Vagina (tissue), 2 donors: ENCODE data around the gene PDE4D. TPM values are rescaled to one million over a fixed set of nuclear protein-coding genes. Genes with fewer than 3 reads are reported as not detected.

Source experiments
- DNase-seq, 2 donors: peaks; one replicate each; pipeline ENCODE4 v3.0.0-alpha.2; 2017; ENCODE audit errors: extremely low spot score in 2 of 2
- H3K27ac ChIP-seq: fragments of 200-600 bp; sonication (generic); one replicate; pipeline ENCODE4 v1.5.1; 2019
- H3K27me3 ChIP-seq: fragments of 200-600 bp; sonication (generic); one replicate; pipeline ENCODE4 v1.5.1; 2019
- H3K36me3 ChIP-seq, 2 donors: fragments of 200-600 bp; sonication (generic); one replicate each; pipeline ENCODE4 v1.5.1; 2017 to 2019
- H3K4me1 ChIP-seq: fragments of 200-600 bp; sonication (generic); one replicate; pipeline ENCODE4 v1.5.1; 2019
- H3K4me3 ChIP-seq, 2 donors: fragments of 200-600 bp; sonication (generic); 1 replicate in 1 of 2; 2 replicates in 1 of 2; pipeline ENCODE4 v1.5.1; 2016 to 2019
- H3K9me3 ChIP-seq: fragments of 200-600 bp; sonication (generic); one replicate; pipeline ENCODE4 v1.5.1; 2019
- CTCF ChIP-seq, 3 experiments: fragments of 450-650 bp in 2 of 3; fragments of 200-600 bp in 1 of 3; sonication (generic) in 1 of 3; IDR thresholded peaks; one replicate each; pipeline ENCODE4 v1.5.1; 2017 to 2019; ENCODE audit warnings: antibody characterized with exemption in 3 of 3, mild to moderate bottlenecking in 2 of 3, moderate library complexity in 2 of 3
- POLR2A ChIP-seq, 2 donors: fragments of 450-650 bp; IDR thresholded peaks; one replicate each; pipeline ENCODE4 v1.6.1; 2017; ENCODE audit warnings: antibody characterized with exemption in 2 of 2, mild to moderate bottlenecking in 2 of 2, moderate library complexity in 2 of 2
- POLR2AphosphoS5 ChIP-seq, 2 donors: sonication (generic); formaldehyde crosslinking; IDR thresholded peaks; one replicate each; pipeline ENCODE4 v1.9.0; 2017; ENCODE audit warnings: antibody characterized with exemption in 2 of 2, mild to moderate bottlenecking in 2 of 2, low read depth in 1 of 2; ENCODE audit not compliant: insufficient read depth in 1 of 2
- intact Hi-C: fragments of 100-400 bp; cut with DNase I; formaldehyde crosslinking; loops from one replicate; pipeline ENCODE4 v1.15.1; 2023
- total RNA-seq: library from RNA; depleted of rRNA; stranded (reverse); fragments of >200 nt; gene quantifications from one replicate; pipeline ENCODE4 v1.2.3, GENCODE V29; 2016

Gene PDE4D
- total RNA-seq, 1 donor from 2014 or later: 86.9 TPM

DNA sequence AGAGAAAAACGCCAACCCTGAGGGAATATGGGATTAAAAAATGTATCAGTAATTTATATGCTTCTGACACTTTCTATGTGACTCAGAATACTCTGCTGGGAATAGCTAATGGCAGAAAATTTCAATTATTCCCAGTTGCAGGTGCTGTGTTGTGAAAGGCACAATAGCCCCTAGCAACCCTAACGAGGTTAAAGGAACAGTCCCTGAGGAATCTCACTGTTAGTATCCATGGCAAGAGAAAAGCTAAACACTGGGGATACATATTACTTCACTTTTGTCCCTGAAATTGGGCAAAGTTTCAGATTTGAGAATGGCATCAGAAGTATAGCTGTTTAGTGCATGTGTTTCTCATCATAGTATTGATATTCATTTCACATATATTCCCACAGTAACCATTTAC lies 755.7 kb downstream of the PDE4D start:
- DNase-seq: no peak
- Histone ChIP-seq H3K27me3 (no peaks in the 10 kb centered on the region), H3K27ac (no peak overlapping the region), H3K4me3 (no peak overlapping the region), H3K9me3 (no peaks in the 10 kb centered on the region), H3K4me1 (peaks cover 21% of the 10 kb centered on the region), H3K36me3 (no peaks in the 10 kb centered on the region)
- intact Hi-C loops: no loop called here
- no peak for TF ChIP-seq CTCF (IDR thresholded peaks at IDR 0.05)
- no peak for TF ChIP-seq POLR2A (IDR thresholded peaks at IDR 0.05)
- TF ChIP-seq POLR2AphosphoS5 (IDR thresholded peaks at IDR 0.05; ENCODE audit: insufficient read depth in 1 of 2, low read depth in 1 of 2): no peak

- Histone ChIP-seq H3K4me1 (peaks cover 21% of the 10 kb centered on the region), H3K4me3 (no peak overlapping the region), H3K36me3 (no peaks in the 10 kb centered on the region), H3K27me3 (no peaks in the 10 kb centered on the region), H3K9me3 (no peaks in the 10 kb centered on the region), H3K27ac (no peak overlapping the region)
- TF ChIP-seq CTCF (IDR thresholded peaks at IDR 0.05): no peak
- no peak for TF ChIP-seq POLR2AphosphoS5 (IDR thresholded peaks at IDR 0.05; ENCODE audit: insufficient read depth in 1 of 2, low read depth in 1 of 2)
- TF ChIP-seq POLR2A (IDR thresholded peaks at IDR 0.05): no peak
- intact Hi-C loops: no loop called here
- DNase-seq: no peak
Observed at GRCh38 chr5:59136549-59136948, 757.0 kb downstream of the PDE4D start.

DNA sequence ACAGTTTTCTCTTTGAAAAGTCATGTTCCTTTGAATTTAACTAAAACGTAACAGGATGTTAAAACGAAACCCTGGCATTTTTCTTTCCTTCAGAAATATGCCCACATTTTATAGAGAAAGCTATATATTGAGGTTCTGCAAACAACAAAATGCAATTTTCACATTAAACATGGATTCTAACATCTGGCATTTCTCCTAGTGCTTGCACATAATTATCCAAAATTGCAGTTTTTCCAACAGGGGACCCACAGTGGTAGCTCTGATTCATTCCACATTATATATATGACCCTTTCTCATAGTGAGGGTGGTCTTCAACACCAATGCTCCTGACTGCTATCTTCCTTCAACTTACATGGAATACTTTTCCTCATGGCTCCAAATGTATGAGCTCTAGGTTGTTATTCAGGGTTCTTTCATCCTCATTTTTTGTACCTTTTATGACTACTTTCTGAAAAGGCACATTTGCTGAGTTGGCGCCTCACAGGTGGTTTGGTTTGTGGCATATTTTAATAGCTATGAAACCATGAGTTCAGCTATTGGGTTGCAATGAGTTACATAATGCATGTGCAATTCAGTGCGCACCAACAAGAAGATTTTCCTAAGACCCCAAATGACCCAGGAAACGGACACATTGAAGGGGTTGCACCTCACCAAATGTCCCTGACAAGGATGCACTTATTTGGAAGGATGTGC lies 758.9 kb downstream of the PDE4D start:
- peaks cover 21% of the 10 kb centered on the region for H3K4me1 ChIP-seq
- no peak for DNase-seq
- H3K4me3 ChIP-seq: no peak overlapping the region
- no peaks in the 10 kb centered on the region for H3K27me3 ChIP-seq
- no peak for TF ChIP-seq POLR2AphosphoS5 (IDR thresholded peaks at IDR 0.05; ENCODE audit: insufficient read depth in 1 of 2, low read depth in 1 of 2)
- no peaks in the 10 kb centered on the region for H3K36me3 ChIP-seq
- no peak overlapping the region for H3K27ac ChIP-seq
- H3K9me3 ChIP-seq: no peaks in the 10 kb centered on the region
- intact Hi-C loops: no loop called here

GRCh38 chr5:59133764-59134261 lies 759.7 kb downstream of the PDE4D start:
- Histone ChIP-seq H3K4me1 (peaks cover 21% of the 10 kb centered on the region), H3K4me3 (no peak overlapping the region), H3K27ac (no peak overlapping the region), H3K36me3 (no peaks in the 10 kb centered on the region), H3K9me3 (no peaks in the 10 kb centered on the region), H3K27me3 (no peaks in the 10 kb centered on the region)
- DNase-seq: no peak
- intact Hi-C loops: no loop called here
- TF ChIP-seq CTCF (IDR thresholded peaks at IDR 0.05): no peak
- no peak for TF ChIP-seq POLR2A (IDR thresholded peaks at IDR 0.05)
- no peak for TF ChIP-seq POLR2AphosphoS5 (IDR thresholded peaks at IDR 0.05; ENCODE audit: insufficient read depth in 1 of 2, low read depth in 1 of 2)

- Histone ChIP-seq H3K9me3 (no peaks in the 10 kb centered on the region), H3K4me3 (no peak overlapping the region), H3K27ac (no peak overlapping the region), H3K36me3 (no peaks in the 10 kb centered on the region), H3K27me3 (no peaks in the 10 kb centered on the region), H3K4me1 (peaks cover 29% of the 10 kb centered on the region)
- DNase-seq: no peak
- intact Hi-C loops: no loop called here
- TF ChIP-seq POLR2AphosphoS5 (IDR thresholded peaks at IDR 0.05; ENCODE audit: insufficient read depth in 1 of 2, low read depth in 1 of 2) (no peak), CTCF (IDR thresholded peaks at IDR 0.05) (no peak), POLR2A (IDR thresholded peaks at IDR 0.05) (no peak)
Observed at GRCh38 chr5:59132131-59132530, 761.4 kb downstream of the PDE4D start.
